Testis (tissue), 2 donors: ENCODE data around the gene IGF1R.

Source experiments
- POLR2A ChIP-seq: fragments of 450-650 bp; IDR thresholded peaks from one replicate; pipeline ENCODE4 v1.6.1; 2017; ENCODE audit warnings: antibody characterized with exemption, mild to moderate bottlenecking, moderate library complexity
- TF ChIP-seq, protein P1 (sequence below), 3 experiments: fragments of 450-650 bp in 2 of 3; fragments of 200-600 bp in 1 of 3; sonication (generic) in 1 of 3; IDR thresholded peaks; one replicate each; pipeline ENCODE4 v1.5.1; 2016 to 2019; ENCODE audit warnings: antibody characterized with exemption in 3 of 3, mild to moderate bottlenecking in 2 of 3, moderate library complexity in 1 of 3

DNA sequence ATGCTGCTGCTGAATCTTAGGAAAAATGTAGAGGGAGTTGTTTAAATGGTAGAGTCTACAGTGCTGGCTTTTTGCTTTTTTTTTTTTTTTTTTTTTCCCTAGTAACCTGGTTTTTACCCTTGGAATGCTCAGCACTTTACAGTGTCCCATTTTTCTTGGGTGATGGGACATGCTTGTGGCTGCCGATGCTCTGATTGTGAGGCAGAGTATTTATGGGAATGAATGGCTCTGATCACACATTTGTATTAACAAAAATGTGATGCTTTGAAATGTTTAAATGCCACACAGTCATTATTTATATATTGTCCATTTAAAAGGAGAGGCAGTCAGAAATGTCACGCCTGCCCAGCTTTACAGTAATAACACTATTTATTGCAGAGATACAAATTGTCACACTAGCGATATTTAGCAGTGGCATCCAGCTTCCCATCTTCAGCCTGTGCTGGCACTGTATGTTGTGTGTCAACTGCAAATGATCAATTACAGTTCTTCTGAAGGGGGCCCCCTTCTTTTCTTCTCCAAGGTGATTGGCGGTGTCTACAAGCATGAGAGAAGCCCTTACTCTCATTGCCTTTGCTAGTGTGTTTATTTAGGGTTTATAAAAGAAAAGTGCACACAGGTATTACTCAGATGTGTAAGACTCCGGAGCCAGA, 30.9 kb upstream of the IGF1R start:
- TF ChIP-seq, protein P1, sequence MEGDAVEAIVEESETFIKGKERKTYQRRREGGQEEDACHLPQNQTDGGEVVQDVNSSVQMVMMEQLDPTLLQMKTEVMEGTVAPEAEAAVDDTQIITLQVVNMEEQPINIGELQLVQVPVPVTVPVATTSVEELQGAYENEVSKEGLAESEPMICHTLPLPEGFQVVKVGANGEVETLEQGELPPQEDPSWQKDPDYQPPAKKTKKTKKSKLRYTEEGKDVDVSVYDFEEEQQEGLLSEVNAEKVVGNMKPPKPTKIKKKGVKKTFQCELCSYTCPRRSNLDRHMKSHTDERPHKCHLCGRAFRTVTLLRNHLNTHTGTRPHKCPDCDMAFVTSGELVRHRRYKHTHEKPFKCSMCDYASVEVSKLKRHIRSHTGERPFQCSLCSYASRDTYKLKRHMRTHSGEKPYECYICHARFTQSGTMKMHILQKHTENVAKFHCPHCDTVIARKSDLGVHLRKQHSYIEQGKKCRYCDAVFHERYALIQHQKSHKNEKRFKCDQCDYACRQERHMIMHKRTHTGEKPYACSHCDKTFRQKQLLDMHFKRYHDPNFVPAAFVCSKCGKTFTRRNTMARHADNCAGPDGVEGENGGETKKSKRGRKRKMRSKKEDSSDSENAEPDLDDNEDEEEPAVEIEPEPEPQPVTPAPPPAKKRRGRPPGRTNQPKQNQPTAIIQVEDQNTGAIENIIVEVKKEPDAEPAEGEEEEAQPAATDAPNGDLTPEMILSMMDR (IDR thresholded peaks at IDR 0.05): no peak
- TF ChIP-seq POLR2A: no peak
